Neural cell (in vitro differentiated cells): Measurements from ENCODE around the gene BZW1. TPM values are rescaled to one million over a fixed set of nuclear protein-coding genes. Genes with fewer than 3 reads are reported as not detected.

Experiments
- H2AFZ ChIP-seq: fragments of 200-600, 300-800 bp; sonication (generic), shearing (Covaris generic); 2 replicates; pipeline ENCODE4 v1.6.0; 2014; ENCODE audit warnings: low read depth, mild to moderate bottlenecking, antibody characterized with exemption, low read length, moderate library complexity
- H3F3A ChIP-seq: fragments of 200-600 bp; shearing (Covaris generic); 2 replicates; pipeline ENCODE4 v1.6.1; 2016; ENCODE audit warnings: mild to moderate bottlenecking, moderate library complexity, mixed read lengths, antibody characterized with exemption, low read length; ENCODE audit not compliant: insufficient read depth, poor library complexity, severe bottlenecking
- H3K27ac ChIP-seq: fragments of 200-600, 300-800 bp; sonication (generic), shearing (Covaris generic); 2 replicates; pipeline ENCODE4 v1.5.1; 2014; ENCODE audit warnings: mild to moderate bottlenecking, low read length, moderate library complexity
- H3K27me3 ChIP-seq: fragments of 300-800, 200-600 bp; sonication (generic), shearing (Covaris generic); 2 replicates; pipeline ENCODE4 v1.6.0; 2014; ENCODE audit warnings: mild to moderate bottlenecking, low read depth, low read length, moderate library complexity; ENCODE audit not compliant: insufficient read depth
- H3K36me3 ChIP-seq: fragments of 300-800, 200-600 bp; sonication (generic), shearing (Covaris generic); 2 replicates; pipeline ENCODE4 v1.5.1; 2014; ENCODE audit warnings: mild to moderate bottlenecking, antibody characterized with exemption, low read length, moderate library complexity; ENCODE audit not compliant: insufficient read depth
- H3K4me2 ChIP-seq: fragments of 300-800, 200-600 bp; sonication (generic), shearing (Covaris generic); 2 replicates; pipeline ENCODE4 v1.6.0; 2014; ENCODE audit warnings: mild to moderate bottlenecking, low read length
- H3K4me3 ChIP-seq: fragments of 300-800, 200-600 bp; sonication (generic), shearing (Covaris generic); 2 replicates; pipeline ENCODE4 v1.5.1; 2014; ENCODE audit warnings: mild to moderate bottlenecking, low read length, moderate library complexity
- H3K79me2 ChIP-seq: fragments of 200-600 bp; shearing (Covaris generic); replicated peaks from 2 replicates; pipeline ENCODE4 v1.6.0; 2014; ENCODE audit warnings: mild to moderate bottlenecking, low read length, moderate library complexity; ENCODE audit not compliant: insufficient read depth
- H3K9ac ChIP-seq: fragments of 300-800, 200-600 bp; sonication (generic), shearing (Covaris generic); 2 replicates; pipeline ENCODE4 v1.6.1; 2016; ENCODE audit warnings: mild to moderate bottlenecking, low read length, mixed read lengths
- H3K9me2 ChIP-seq: fragments of 200-600 bp; shearing (Covaris generic); 2 replicates; pipeline ENCODE4 v1.6.1; 2016; ENCODE audit warnings: mild to moderate bottlenecking, low read length, mixed read lengths; ENCODE audit not compliant: insufficient read depth
- H3K9me3 ChIP-seq: fragments of 200-600, 300-800 bp; sonication (generic), shearing (Covaris generic); 2 replicates; pipeline ENCODE4 v1.6.1; 2016; ENCODE audit warnings: mild to moderate bottlenecking, mixed run types, low read length, moderate library complexity, mixed read lengths
- H4K20me1 ChIP-seq: fragments of 200-600 bp; shearing (Covaris generic); 2 replicates; pipeline ENCODE4 v1.6.1; 2016; ENCODE audit warnings: mild to moderate bottlenecking, mixed run types; ENCODE audit not compliant: insufficient read depth
- CTCF ChIP-seq: fragments of 450-650 bp; IDR thresholded peaks from 2 replicates; pipeline ENCODE4 v1.5.1; 2014; ENCODE audit warnings: antibody characterized with exemption, mild to moderate bottlenecking, moderate library complexity; ENCODE audit not compliant: poor library complexity, severe bottlenecking
- EP300 ChIP-seq: fragments of 450-650 bp; conservative IDR thresholded peaks from 2 replicates; pipeline ENCODE4 v1.6.1; 2014; ENCODE audit warnings: antibody characterized with exemption, mild to moderate bottlenecking, moderate library complexity; ENCODE audit not compliant: poor library complexity, severe bottlenecking
- EZH2 ChIP-seq: fragments of 200-600, 300-800 bp; shearing (Covaris generic), sonication (generic); IDR thresholded peaks from 2 replicates; pipeline ENCODE4 v1.6.1; 2014; ENCODE audit warnings: antibody characterized with exemption, low read length, borderline replicate concordance, mild to moderate bottlenecking; ENCODE audit not compliant: insufficient read depth, poor library complexity, severe bottlenecking
- MXI1 ChIP-seq: fragments of 450-650 bp; conservative IDR thresholded peaks from 2 replicates; pipeline ENCODE4 v1.6.1; 2014; ENCODE audit warnings: antibody characterized with exemption, mild to moderate bottlenecking; ENCODE audit not compliant: poor library complexity, severe bottlenecking
- POLR2AphosphoS5 ChIP-seq: IDR thresholded peaks from 2 replicates; pipeline ENCODE4 v1.6.1; 2012
- RAD21 ChIP-seq: fragments of 450-650 bp; conservative IDR thresholded peaks from 2 replicates; pipeline ENCODE4 v1.6.1; 2014; ENCODE audit warnings: antibody characterized with exemption, mild to moderate bottlenecking, moderate library complexity
- REST ChIP-seq: IDR thresholded peaks from 2 replicates; pipeline ENCODE4 v1.6.1; 2012; ENCODE audit warnings: borderline replicate concordance
- SMC3 ChIP-seq: fragments of 450-650 bp; conservative IDR thresholded peaks from 2 replicates; pipeline ENCODE4 v1.6.1; 2014; ENCODE audit warnings: antibody characterized with exemption, mild to moderate bottlenecking, moderate library complexity; ENCODE audit not compliant: poor library complexity
- TAF1 ChIP-seq: IDR thresholded peaks from 2 replicates; pipeline ENCODE4 v1.6.1; 2012; ENCODE audit warnings: low read depth
- polyA plus RNA-seq: library from polyadenylated mRNA; depleted of rRNA; stranded (reverse); fragments of >200 nt; gene quantifications from 2 replicates; pipeline ENCODE4 v1.2.3, GENCODE V29; 2014

The BZW1 gene
- polyA plus RNA-seq, 1 donor from 2014 or later, result 291 TPM

GRCh38 chr2:200860092-200860795 lies 48.5 kb downstream of the BZW1 start:
- Histone ChIP-seq H3K9ac (no peak overlapping the region), H3K4me2 (peak overlapping the region; percentile 87), H3F3A (peaks cover 4% of the 10 kb centered on the region), H3K9me2 (no peaks in the 10 kb centered on the region), H3K79me2 (peaks cover 80% of the 10 kb centered on the region), H2AFZ (no peak overlapping the region), H3K36me3 (peaks cover 13% of the 10 kb centered on the region), H3K27ac (no peak overlapping the region), H3K9me3 (no peaks in the 10 kb centered on the region), H3K4me3 (peak overlapping the region; percentile 98), H4K20me1 (peaks cover 54% of the 10 kb centered on the region), H3K27me3 (no peaks in the 10 kb centered on the region)
- TF ChIP-seq SMC3, result no peak
- no peak for TF ChIP-seq RAD21
- TF ChIP-seq EZH2, result no peak
- TF ChIP-seq MXI1, result no peak
- no peak for TF ChIP-seq POLR2AphosphoS5
- no peak for TF ChIP-seq CTCF
- TF ChIP-seq REST, result no peak
- no peak for TF ChIP-seq TAF1
- TF ChIP-seq EP300, result no peak

- peaks cover 74% of the 10 kb centered on the region for H3K79me2 ChIP-seq
Measured at GRCh38 chr2:200861617-200862155, 50.0 kb downstream of the BZW1 start.

More at GRCh38 chr2:200861617-200862155, 50.0 kb downstream of the BZW1 start:
- Histone ChIP-seq H3K9me3 (no peaks in the 10 kb centered on the region), H3K4me3 (peak overlapping the region; percentile 98), H3K36me3 (peaks cover 11% of the 10 kb centered on the region), H3K27me3 (no peaks in the 10 kb centered on the region), H3K27ac (peak overlapping the region; percentile 100), H4K20me1 (peaks cover 48% of the 10 kb centered on the region), H3K4me2 (peak overlapping the region; percentile 87), H3K9me2 (no peaks in the 10 kb centered on the region), H3K9ac (peak overlapping the region; percentile 100), H3F3A (peaks cover 4% of the 10 kb centered on the region), H2AFZ (no peak overlapping the region)
- no peak for TF ChIP-seq POLR2AphosphoS5
- no peak for TF ChIP-seq MXI1
- no peak for TF ChIP-seq SMC3
- TF ChIP-seq RAD21, result no peak
- TF ChIP-seq TAF1, result no peak
- no peak for TF ChIP-seq REST
- TF ChIP-seq EZH2, result no peak
- TF ChIP-seq EP300, result no peak
- TF ChIP-seq CTCF, result no peak
